Panc1 (cell line): ENCODE data around the gene SPAG4.

ENCODE experiments used
- CTCF ChIP-seq: fragments of 450-650 bp; IDR thresholded peaks from 2 replicates; pipeline ENCODE4 v1.5.1; 2017; ENCODE audit warnings: mild to moderate bottlenecking
- POLR2AphosphoS5 ChIP-seq: IDR thresholded peaks from 2 replicates; pipeline ENCODE4 v1.6.1; 2012; ENCODE audit warnings: mild to moderate bottlenecking, low read depth, low read length, moderate library complexity
- TCF7L2 ChIP-seq: IDR thresholded peaks from 2 replicates; pipeline ENCODE4 v1.6.1; 2011; ENCODE audit warnings: mild to moderate bottlenecking, low read depth, low read length, inconsistent platforms

GRCh38 chr20:35572838-35573237 lies 42.8 kb upstream of the SPAG4 start:
- no peak for TF ChIP-seq CTCF
- no peak for TF ChIP-seq TCF7L2
- no peak for TF ChIP-seq POLR2AphosphoS5
